Measurements from ENCODE around the gene HPCA.

Gene HPCA

DNA sequence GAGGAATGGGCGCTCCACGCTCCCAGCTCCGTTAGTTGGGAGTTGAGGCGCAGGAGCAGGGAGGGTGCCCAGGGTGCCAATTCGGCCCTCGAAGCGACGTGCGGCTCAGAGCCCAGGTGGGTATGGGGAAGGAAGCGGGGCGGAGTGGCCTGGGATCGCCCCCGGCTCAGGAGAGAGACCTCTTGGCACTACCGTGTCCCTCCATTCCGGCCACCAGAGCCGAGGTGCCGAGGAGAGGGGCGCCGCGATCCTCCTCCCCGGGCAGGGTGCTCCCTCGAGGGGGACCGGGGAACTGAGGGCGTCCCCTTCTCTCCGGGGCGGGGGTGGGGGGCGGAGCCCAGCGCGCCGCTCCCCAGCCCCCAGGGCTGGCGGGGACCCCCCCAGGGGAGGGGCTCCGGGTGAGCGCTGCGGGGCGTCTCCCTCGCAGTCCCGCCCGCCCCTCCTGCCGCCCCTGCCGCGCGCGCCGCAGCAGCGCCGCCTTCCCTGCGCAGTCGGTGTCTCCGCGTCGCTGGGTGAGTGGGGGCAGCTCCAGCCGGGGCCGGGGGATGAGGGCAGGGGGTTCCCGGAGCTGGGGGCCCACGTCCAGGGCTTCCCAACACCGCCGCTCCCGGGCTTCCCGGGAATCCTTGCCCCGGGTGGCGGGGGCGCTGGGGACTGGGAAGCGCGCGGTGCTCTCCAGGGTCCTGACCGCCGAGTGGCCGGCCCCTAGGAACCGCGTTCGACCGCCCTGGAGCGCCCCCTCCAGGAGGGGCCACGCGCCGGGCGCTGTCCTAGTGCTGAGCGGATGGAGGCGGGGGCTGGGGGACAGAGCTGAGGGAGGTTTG is at the start of gene HPCA:
Gene HPCA (plus strand): TSS at position 488 of the 824 bp plus-strand sequence. CDS start 2,408 bp downstream, outside the sequence.
- H3K9me3 ChIP-seq, result no peaks in the 10 kb centered on the region
- peaks cover 28% of the 10 kb centered on the region for H3K27me3 ChIP-seq
- H3K36me3 ChIP-seq, result no peaks in the 10 kb centered on the region
- no peak within 1 kb of the TSS for H3K4me2 ChIP-seq
- peaks cover 7% of the 10 kb centered on the region for H3K4me1 ChIP-seq
- H3K4me3 ChIP-seq, result no peak within 1 kb of the TSS
- TF ChIP-seq Cebpa-rat (IDR thresholded peaks at IDR 0.05), result no peak
- no peak within 1 kb of the TSS for H3K9ac ChIP-seq
- no peaks in the 10 kb centered on the region for H4K20me1 ChIP-seq
- no peak within 1 kb of the TSS for H3K27ac ChIP-seq

DNA sequence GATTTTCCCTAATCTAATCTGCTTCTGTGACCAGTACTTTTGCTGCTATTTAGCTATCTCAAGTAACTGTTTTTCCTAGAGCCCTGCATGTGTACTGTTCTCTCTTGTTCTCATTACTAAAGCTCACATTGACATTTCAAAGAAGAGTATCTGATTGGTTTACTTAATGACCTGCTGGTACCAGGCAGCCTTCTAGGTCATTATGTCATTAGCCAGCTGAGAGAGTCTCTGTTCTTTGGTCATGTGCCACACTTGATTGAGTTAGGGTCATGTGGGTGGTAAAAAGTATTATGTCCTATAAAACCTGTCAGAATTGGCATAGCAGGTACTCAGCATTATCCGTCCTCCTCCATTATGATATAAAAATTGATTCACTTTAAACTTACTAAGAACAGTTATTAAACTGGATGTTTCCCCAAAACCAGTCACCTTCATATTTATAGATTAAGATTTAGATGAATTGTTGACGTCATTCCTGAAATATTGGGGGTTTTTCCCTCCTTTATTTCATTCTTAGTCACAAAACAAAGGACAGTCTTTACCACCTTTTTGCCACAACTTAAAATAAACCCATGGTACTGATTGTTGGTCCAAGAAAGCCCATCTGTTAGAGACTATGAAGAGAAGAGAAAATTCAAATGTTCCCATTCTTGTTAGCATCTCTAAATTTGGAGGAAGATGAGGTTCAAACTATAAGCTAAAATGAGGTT is 37.8 kb upstream of the HPCA start:
- Histone ChIP-seq H4K20me1 (0 out of 2 replicates have a peak, but pooled peaks cover 10% of the 10 kb centered on the region), H3K27ac (no peak overlapping the region), H3K36me3 (peaks cover 84% of the 10 kb centered on the region), H3K9me3 (peaks cover 17% of the 10 kb centered on the region), H3K9ac (no peak overlapping the region), H3K4me2 (no peak overlapping the region), H3K27me3 (no peaks in the 10 kb centered on the region), H3K4me3 (no peak overlapping the region), H3K4me1 (no peaks in the 10 kb centered on the region)
- no peak for TF ChIP-seq Cebpa-rat (IDR thresholded peaks at IDR 0.05)

DNA sequence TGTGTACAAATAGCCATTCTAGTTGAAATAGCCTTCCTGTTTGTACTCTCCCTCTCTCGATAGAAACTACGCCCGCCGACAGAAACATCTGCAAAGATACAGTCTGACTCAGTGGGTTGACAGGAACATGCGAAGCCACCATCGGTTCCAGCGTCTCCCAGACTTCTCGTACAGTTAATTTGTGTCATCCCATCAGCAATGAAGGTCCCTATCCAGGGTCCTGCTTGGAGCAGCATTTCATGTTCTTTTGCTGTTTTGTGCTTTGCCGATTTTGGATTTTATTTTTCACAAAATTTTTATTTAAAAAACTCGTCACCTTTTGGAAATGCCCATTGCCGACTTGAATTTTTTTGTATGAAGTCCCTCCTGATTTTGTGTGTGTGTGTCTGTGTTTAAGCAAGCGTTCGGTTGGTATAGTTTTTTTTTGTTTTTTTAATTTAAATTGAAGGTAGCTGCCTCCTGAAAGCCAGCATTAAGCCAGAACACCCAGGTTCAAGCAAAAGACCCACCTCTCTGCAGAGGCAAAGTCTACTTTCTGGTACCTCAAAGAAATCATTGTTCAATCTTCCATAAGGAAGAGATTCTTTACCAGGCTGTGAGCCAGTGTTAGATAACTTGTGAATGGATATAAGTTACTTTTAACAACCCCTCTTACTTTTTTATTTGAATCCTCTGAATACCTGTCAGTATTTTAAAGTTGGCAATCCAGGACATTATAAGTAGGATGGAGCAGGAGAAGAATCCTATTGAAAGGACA is 30.3 kb upstream of the HPCA start:
- Histone ChIP-seq H3K9me3 (no peaks in the 10 kb centered on the region), H3K4me3 (no peak overlapping the region), H3K27me3 (no peaks in the 10 kb centered on the region), H3K4me2 (no peak overlapping the region), H4K20me1 (no peaks in the 10 kb centered on the region; the same call in 1 of the 2 replicates), H3K27ac (no peak overlapping the region), H3K4me1 (no peaks in the 10 kb centered on the region), H3K9ac (no peak overlapping the region), H3K36me3 (peaks cover 98% of the 10 kb centered on the region)
- TF ChIP-seq Cebpa-rat (IDR thresholded peaks at IDR 0.05), result no peak

DNA sequence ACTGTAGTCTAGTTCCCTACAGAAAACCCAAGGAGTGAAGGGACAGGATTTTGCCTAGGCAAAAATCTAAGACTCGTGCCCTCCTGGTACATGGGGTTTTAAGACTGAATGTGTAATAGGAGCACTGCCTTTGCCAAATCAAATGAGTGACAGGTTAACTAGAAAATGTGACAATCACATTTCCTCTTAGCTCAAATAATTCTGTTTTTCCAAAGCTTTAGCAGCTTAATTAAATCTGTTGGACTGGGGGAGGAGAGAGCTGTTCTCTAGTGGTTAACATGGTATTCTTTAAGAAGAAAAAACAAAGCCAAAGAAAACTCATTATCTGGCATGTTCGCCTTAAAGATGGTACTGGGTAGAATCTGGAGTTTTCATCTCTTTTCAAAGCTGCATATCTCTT is 28.2 kb upstream of the HPCA start:
- TF ChIP-seq Cebpa-rat (IDR thresholded peaks at IDR 0.05), result no peak
- Histone ChIP-seq H3K27me3 (no peaks in the 10 kb centered on the region), H3K4me2 (no peak overlapping the region), H3K36me3 (peaks cover 99% of the 10 kb centered on the region), H4K20me1 (no peaks in the 10 kb centered on the region; the same call in 1 of the 2 replicates), H3K4me1 (no peaks in the 10 kb centered on the region), H3K9me3 (no peaks in the 10 kb centered on the region), H3K4me3 (no peak overlapping the region), H3K27ac (no peak overlapping the region), H3K9ac (no peak overlapping the region)

DNA sequence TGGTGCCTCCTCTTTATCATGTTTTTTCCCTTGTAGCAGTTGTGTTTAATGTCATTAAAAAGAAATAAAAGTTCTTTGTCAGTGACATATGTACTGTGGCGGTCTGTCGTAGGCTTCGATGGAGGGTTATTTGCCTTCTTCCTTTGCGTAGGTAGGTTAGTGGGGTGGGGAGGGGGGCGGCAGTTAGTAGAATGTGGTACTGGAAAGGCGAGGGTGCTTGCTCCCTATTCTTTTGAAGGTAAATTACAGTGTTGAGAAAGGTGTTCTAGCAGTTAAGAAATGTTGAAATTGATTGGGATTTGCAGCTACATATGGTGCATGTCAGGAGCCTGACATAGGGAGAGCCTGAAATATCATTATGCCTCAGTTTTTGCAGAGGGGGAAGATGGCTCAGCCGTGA is 27.5 kb upstream of the HPCA start:
- H3K9ac ChIP-seq, result no peak overlapping the region
- no peak overlapping the region for H3K27ac ChIP-seq
- no peak overlapping the region for H3K4me3 ChIP-seq
- H3K27me3 ChIP-seq, result no peaks in the 10 kb centered on the region
- H3K9me3 ChIP-seq, result no peaks in the 10 kb centered on the region
- H3K4me2 ChIP-seq, result no peak overlapping the region
- H3K4me1 ChIP-seq, result no peaks in the 10 kb centered on the region
- TF ChIP-seq Cebpa-rat (IDR thresholded peaks at IDR 0.05), result no peak
- H3K36me3 ChIP-seq, result peaks cover 99% of the 10 kb centered on the region
- no peaks in the 10 kb centered on the region; the same call in 1 of the 2 replicates for H4K20me1 ChIP-seq

- no peaks in the 10 kb centered on the region for H3K9me3 ChIP-seq
- no peak overlapping the region for H3K4me2 ChIP-seq
- H3K27ac ChIP-seq, result no peak overlapping the region
- peaks cover 99% of the 10 kb centered on the region for H3K36me3 ChIP-seq
- no peak overlapping the region for H3K9ac ChIP-seq
- H4K20me1 ChIP-seq, result no peaks in the 10 kb centered on the region; the same call in 1 of the 2 replicates
- TF ChIP-seq Cebpa-rat (IDR thresholded peaks at IDR 0.05), result no peak
- H3K27me3 ChIP-seq, result no peaks in the 10 kb centered on the region
- no peak overlapping the region for H3K4me3 ChIP-seq
- H3K4me1 ChIP-seq, result no peaks in the 10 kb centered on the region
Observed at GRCh38 chr1:32859915-32860314, 26.4 kb upstream of the HPCA start.

- no peak overlapping the region for H3K9ac ChIP-seq
- H3K4me1 ChIP-seq, result no peaks in the 10 kb centered on the region
- H3K36me3 ChIP-seq, result peaks cover 93% of the 10 kb centered on the region
- no peaks in the 10 kb centered on the region; the same call in 1 of the 2 replicates for H4K20me1 ChIP-seq
- no peaks in the 10 kb centered on the region for H3K9me3 ChIP-seq
- H3K27me3 ChIP-seq, result no peaks in the 10 kb centered on the region
- no peak overlapping the region for H3K27ac ChIP-seq
- TF ChIP-seq Cebpa-rat (IDR thresholded peaks at IDR 0.05), result no peak
- no peak overlapping the region for H3K4me3 ChIP-seq
- no peak overlapping the region for H3K4me2 ChIP-seq
Observed at GRCh38 chr1:32860566-32860965, 25.7 kb upstream of the HPCA start.

DNA sequence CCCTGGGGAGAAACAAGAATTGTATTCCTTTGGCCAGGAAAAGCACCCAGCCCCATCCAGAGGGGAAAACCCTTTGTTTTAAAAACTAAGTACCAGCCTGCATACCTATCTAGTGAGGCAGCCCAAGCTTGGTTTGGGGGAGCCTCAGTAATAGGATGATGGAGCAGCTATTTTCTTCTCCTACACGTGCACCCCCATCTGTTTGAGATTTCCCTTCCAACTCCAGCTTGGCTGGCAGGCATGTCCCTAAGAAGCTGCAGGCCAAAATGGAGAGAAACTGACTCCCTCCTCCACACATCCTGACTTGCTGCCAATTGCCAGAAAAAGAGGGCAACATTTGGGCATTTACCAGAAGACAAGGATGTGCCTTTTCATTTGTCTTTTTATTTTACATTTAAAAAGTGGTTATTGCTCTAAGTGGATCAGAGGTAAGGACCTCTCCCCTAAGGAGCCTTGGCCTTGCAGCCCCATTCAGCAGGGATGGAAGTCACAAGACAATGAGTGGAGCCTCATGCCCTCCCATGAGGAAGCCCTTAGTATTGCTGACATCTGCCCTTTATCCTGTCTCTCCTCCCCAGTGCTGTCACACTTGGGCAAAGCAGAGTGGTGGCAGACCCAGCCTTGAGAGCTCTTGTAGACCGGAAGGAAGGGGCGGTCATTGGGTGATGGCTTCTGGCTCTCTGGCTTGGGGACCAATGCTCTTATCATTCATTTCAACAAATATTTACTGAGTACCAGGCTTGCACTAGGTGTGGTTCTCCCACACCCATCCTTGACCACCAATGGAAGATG is 24.2 kb upstream of the HPCA start:
- H3K9me3 ChIP-seq, result no peaks in the 10 kb centered on the region
- H3K27me3 ChIP-seq, result no peaks in the 10 kb centered on the region
- H3K4me3 ChIP-seq, result no peak overlapping the region
- H3K4me1 ChIP-seq, result no peaks in the 10 kb centered on the region
- no peak overlapping the region for H3K4me2 ChIP-seq
- H3K27ac ChIP-seq, result no peak overlapping the region
- H3K9ac ChIP-seq, result no peak overlapping the region
- H3K36me3 ChIP-seq, result peaks cover 78% of the 10 kb centered on the region
- peaks cover 4% of the 10 kb centered on the region for H4K20me1 ChIP-seq
- no peak for TF ChIP-seq Cebpa-rat (IDR thresholded peaks at IDR 0.05)

DNA sequence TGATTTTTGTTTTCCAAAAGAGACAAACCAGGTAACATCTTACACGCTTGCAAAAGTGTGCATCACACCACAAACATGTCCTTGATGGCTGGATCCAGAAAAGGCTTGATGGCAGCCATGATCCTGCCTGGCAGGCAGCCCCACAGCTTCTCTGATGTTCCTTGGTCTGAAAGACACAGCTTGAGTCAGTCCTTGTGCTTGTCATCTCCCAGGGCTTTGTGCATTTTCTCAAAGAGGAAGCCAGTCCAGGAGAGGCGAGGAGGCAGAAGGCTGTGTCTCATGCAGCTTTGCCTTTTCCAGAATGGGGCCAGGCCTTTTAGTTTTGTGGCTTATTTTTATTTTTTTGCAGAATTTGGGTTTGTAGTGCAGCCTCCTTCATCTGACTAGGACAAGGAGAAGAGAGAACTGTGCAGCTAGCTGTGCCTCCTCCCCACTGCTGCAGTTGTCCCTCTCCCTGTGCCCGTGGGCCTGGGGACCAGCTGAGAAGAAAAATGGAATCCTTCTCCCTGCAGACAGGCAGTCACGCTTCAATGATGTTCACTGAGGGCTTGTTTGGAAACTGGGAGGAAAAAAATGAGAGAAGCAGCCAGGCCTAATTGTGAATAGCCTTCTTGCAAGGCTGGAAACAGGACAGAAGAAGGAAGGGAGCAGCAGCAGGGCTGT is 22.9 kb upstream of the HPCA start:
- H3K4me2 ChIP-seq, result no peak overlapping the region
- no peak overlapping the region for H3K4me3 ChIP-seq
- peaks cover 4% of the 10 kb centered on the region for H3K27me3 ChIP-seq
- no peaks in the 10 kb centered on the region for H3K4me1 ChIP-seq
- TF ChIP-seq Cebpa-rat (IDR thresholded peaks at IDR 0.05), result no peak
- H3K36me3 ChIP-seq, result peaks cover 74% of the 10 kb centered on the region
- H3K9me3 ChIP-seq, result no peaks in the 10 kb centered on the region
- H3K9ac ChIP-seq, result no peak overlapping the region
- peaks cover 15% of the 10 kb centered on the region for H4K20me1 ChIP-seq
- no peak overlapping the region for H3K27ac ChIP-seq
